Endothelial cell of umbilical vein (primary cell): Measurements from ENCODE around the gene CAMK2G. TPM values are rescaled to one million over a fixed set of nuclear protein-coding genes. Genes with fewer than 3 reads are reported as not detected.

ENCODE experiments used
- BruUV-seq: library from RNA; stranded (reverse); fragments of 400-500 nt; replicated peaks from 2 replicates; lab custom pipeline; 2021; lab: Mats Ljungman, UMichigan
- CTCF ChIA-PET: fragments of 300-600, 350-600 bp; sonication (Branson Sonifier 250); formaldehyde crosslinking; loops from one replicate; lab custom pipeline; 2021; ENCODE audit warnings: antibody characterized with exemption, inconsistent platforms; lab: Charles Lee
- POLR2A ChIA-PET: fragments of 300-600, 350-600 bp; sonication (Branson Sonifier 250); formaldehyde crosslinking; loops from one replicate; lab custom pipeline; 2021; ENCODE audit warnings: antibody characterized with exemption, inconsistent platforms; lab: Charles Lee
- DNase-seq: peaks from one replicate; pipeline ENCODE4 v3.0.0-alpha.2; 2011; ENCODE audit warnings: low read depth, low spot score
- FAIRE-seq: peaks from 2 replicates; lab custom pipeline; 2011; peaks lifted over from hg19 to GRCh38; lab: Jason Lieb, UNC
- H2AFZ ChIP-seq: 2 replicates; pipeline ENCODE4 v1.6.0; 2012; ENCODE audit warnings: low read depth, low read length, control low read depth, inconsistent platforms
- H3K27ac ChIP-seq: 2 replicates; pipeline ENCODE4 v1.5.1; 2011; ENCODE audit warnings: low read depth, mild to moderate bottlenecking, control low read depth, low read length, moderate library complexity; ENCODE audit not compliant: insufficient read depth
- H3K27me3 ChIP-seq, 2 experiments: 2 replicates each; pipeline versions ENCODE4 v1.6.0 to v1.6.1; 2011; ENCODE audit warnings: low read length in 2 of 2, mixed read lengths in 1 of 2; ENCODE audit not compliant: control insufficient read depth in 2 of 2, insufficient read depth in 2 of 2
- H3K36me3 ChIP-seq, 2 experiments: 2 replicates in 1 of 2; 3 replicates in 1 of 2; pipeline ENCODE4 v1.5.1; 2011; ENCODE audit warnings: low read length in 2 of 2, mild to moderate bottlenecking in 1 of 2, moderate library complexity in 1 of 2; ENCODE audit not compliant: control insufficient read depth in 2 of 2, insufficient read depth in 2 of 2; ENCODE audit errors: extremely low read depth in 1 of 2
- H3K4me1 ChIP-seq: 3 replicates; pipeline ENCODE4 v1.5.1; 2011; ENCODE audit warnings: mild to moderate bottlenecking, low read length; ENCODE audit not compliant: control insufficient read depth, insufficient read depth; ENCODE audit errors: extremely low read depth
- H3K4me2 ChIP-seq: 2 replicates; pipeline ENCODE4 v1.6.1; 2011; ENCODE audit warnings: low read length, control low read depth, mixed read lengths; ENCODE audit not compliant: insufficient read depth
- H3K4me3 ChIP-seq, 3 experiments: fragments of 200-600 bp in 1 of 3; sonication (generic), shearing (Covaris generic) in 1 of 3; replicated peaks in 1 of 3; 2 replicates each; pipeline ENCODE4 v1.5.1; 2011 to 2016; ENCODE audit warnings: control low read depth in 3 of 3, low read length in 3 of 3, mild to moderate bottlenecking in 2 of 3, inconsistent platforms in 1 of 3, low read depth in 1 of 3, moderate library complexity in 1 of 3; ENCODE audit not compliant: insufficient read depth in 1 of 3
- H3K79me2 ChIP-seq: 2 replicates; pipeline ENCODE4 v1.6.0; 2012; ENCODE audit warnings: low read length, inconsistent platforms; ENCODE audit not compliant: control insufficient read depth, insufficient read depth
- H3K9ac ChIP-seq: replicated peaks from 2 replicates; pipeline ENCODE3; 2011; ENCODE audit warnings: low read length, control low read depth; ENCODE audit not compliant: insufficient read depth; ENCODE audit errors: extremely low read depth
- H3K9me1 ChIP-seq: replicated peaks from 3 replicates; pipeline ENCODE4 v1.6.0; 2011; ENCODE audit warnings: mild to moderate bottlenecking, low read length; ENCODE audit not compliant: control insufficient read depth, insufficient read depth; ENCODE audit errors: extremely low read depth
- H3K9me3 ChIP-seq: replicated peaks from 2 replicates; pipeline ENCODE4 v1.5.1; 2012; ENCODE audit warnings: low read length, inconsistent platforms; ENCODE audit not compliant: control insufficient read depth, insufficient read depth
- H4K20me1 ChIP-seq: replicated peaks from 2 replicates; pipeline ENCODE3; 2011; ENCODE audit warnings: mild to moderate bottlenecking, low read length; ENCODE audit not compliant: control insufficient read depth, insufficient read depth; ENCODE audit errors: extremely low read depth
- EZH2 ChIP-seq: IDR thresholded peaks from 2 replicates; pipeline ENCODE4 v1.6.1; 2012; ENCODE audit warnings: borderline replicate concordance, low read depth, mild to moderate bottlenecking, moderate library complexity, low read length, inconsistent platforms; ENCODE audit not compliant: severe bottlenecking
- JUN ChIP-seq: IDR thresholded peaks from 2 replicates; pipeline ENCODE4 v1.6.1; 2011; ENCODE audit warnings: borderline replicate concordance, low read depth; ENCODE audit not compliant: insufficient read length, insufficient read depth
- MYC ChIP-seq: IDR thresholded peaks from one replicate; pipeline ENCODE4 v1.6.1; 2011; ENCODE audit warnings: mild to moderate bottlenecking, low read depth, low read length
- POLR2A ChIP-seq: IDR thresholded peaks from 2 replicates; pipeline ENCODE4 v1.6.1; 2012; ENCODE audit warnings: low read depth, mild to moderate bottlenecking, control low read depth, low read length
- POLR2AphosphoS5 ChIP-seq: IDR thresholded peaks from 2 replicates; pipeline ENCODE4 v1.6.1; 2012; ENCODE audit warnings: low read depth, mild to moderate bottlenecking, control low read depth, low read length, moderate library complexity; ENCODE audit not compliant: insufficient read depth
- dilution Hi-C: fragments of 300-500 bp; cut with MboI; formaldehyde crosslinking; loops from one replicate; pipeline ENCODE4 v1.15.0; 2019; ENCODE audit warnings: low sequenced_read_pairs; ENCODE audit not compliant: extremely low pct_ligation_motif_present
- intact Hi-C: fragments of 100-400 bp; cut with micrococcal nuclease; formaldehyde crosslinking; loops from one replicate; pipeline ENCODE4 v1.10.0; 2022
- polyA plus RNA-seq, 4 experiments: library from polyadenylated mRNA; depleted of rRNA in 3 of 4; stranded (reverse) in 3 of 4; unstranded in 1 of 4; fragments of >200 nt; gene quantifications; 2 replicates each; pipeline versions ENCODE4 v1.2.1 to v1.2.3, GENCODE V29; 2011 to 2012; ENCODE audit warnings: missing spikeins in 1 of 4
- small RNA-seq: library from RNA; depleted of rRNA; stranded (forward); fragments of <200 nt; gene quantifications from one replicate; pipeline ENCODE3, GENCODE V24; 2012; ENCODE audit warnings: low replicate concordance, low read depth; ENCODE audit not compliant: insufficient read depth, insufficient read length
- total RNA-seq: library from RNA; stranded (reverse); gene quantifications from 2 replicates; pipeline ENCODE4 v1.2.3, GENCODE V29; 2021

The CAMK2G gene
- total and polyA plus RNA-seq, 2 donors (not counting 3 experiments of a cell fraction or from before 2014, with no cell fraction given): 27.2 to 33.6 TPM

DNA sequence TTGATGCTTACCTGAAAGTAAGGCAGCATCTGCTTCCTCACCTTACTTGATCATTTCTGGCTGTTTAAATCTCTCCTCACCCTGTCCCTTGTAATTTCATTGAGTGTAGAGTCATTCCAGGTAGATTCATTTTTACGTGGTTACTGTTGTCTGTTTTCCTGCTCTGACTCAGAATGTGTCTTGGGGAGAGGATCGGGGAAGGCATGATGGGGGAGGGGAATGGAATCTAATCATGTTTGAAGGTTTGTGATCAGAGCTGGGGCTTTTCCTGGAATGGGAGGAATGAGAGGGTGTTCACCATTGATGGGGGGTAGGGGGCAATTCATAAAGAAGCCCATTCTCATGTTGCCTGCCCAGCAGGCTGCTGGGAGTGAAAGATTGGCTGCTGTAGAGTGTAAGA lies 111.4 kb downstream of the CAMK2G start:
- H3K9me3 ChIP-seq: no peaks in the 10 kb centered on the region
- no TSS peak for BruUV-seq
- no peak overlapping the region for H3K4me2 ChIP-seq
- H3K9ac ChIP-seq: no peak overlapping the region
- no peak overlapping the region for H3K27ac ChIP-seq
- H3K4me1 ChIP-seq: no peaks in the 10 kb centered on the region
- ChIA-PET POLR2A (no interaction called here), CTCF (interaction anchor here (1.2 to 1.4 kb wide), 2 partner anchors 9 to 11 kb away, joined by 3 to 5 read pairs; a partner anchor contains a TSS)
- H4K20me1 ChIP-seq: no peaks in the 10 kb centered on the region
- peak; percentile 40 for FAIRE-seq
- no peak for DNase-seq
- no peak overlapping the region for H3K4me3 ChIP-seq
- no peaks in the 10 kb centered on the region for H3K9me1 ChIP-seq
- no peak overlapping the region for H2AFZ ChIP-seq
- no peaks in the 10 kb centered on the region for H3K27me3 ChIP-seq
- intact Hi-C loops (no loop called here), dilution Hi-C loops (no loop called here)
- H3K79me2 ChIP-seq: peaks cover 9% of the 10 kb centered on the region
- peaks cover 57 to 69% of the 10 kb centered on the region in 2 experiments for H3K36me3 ChIP-seq
- TF ChIP-seq JUN: no peak
- TF ChIP-seq POLR2A: no peak
- TF ChIP-seq POLR2AphosphoS5: no peak
- TF ChIP-seq MYC: no peak
- TF ChIP-seq EZH2: no peak

Small RNA genes lying within 50 kb of the gene (small RNA-seq; reads per million reads assigned to genes)
- gene AC022400.9: not detected
- not detected for gene ZSWIM8-AS1

Other genes with a start within 250 kb of the CAMK2G start
- not detected in 2 replicates for gene MYOZ1, start 233.1 kb downstream of the CAMK2G start, total RNA-seq
- gene MYOZ1, start 233.1 kb downstream of the CAMK2G start, polyA plus RNA-seq: not detected in 2 replicates
- not detected in 2 replicates for gene SYNPO2L, start 218.5 kb downstream of the CAMK2G start, total RNA-seq
- not detected in 2 replicates for gene SYNPO2L, start 218.5 kb downstream of the CAMK2G start, polyA plus RNA-seq
- gene AGAP5, start 176.4 kb downstream of the CAMK2G start, total RNA-seq: 6.9 and 7.7 TPM in 2 replicates
- 4.4 and 4.9 TPM in 2 replicates for gene AGAP5, start 176.4 kb downstream of the CAMK2G start, polyA plus RNA-seq
- 91.2 and 95.5 TPM in 2 replicates for gene SEC24C, start 130.2 kb downstream of the CAMK2G start, total RNA-seq
- 108 and 117 TPM in 2 replicates for gene SEC24C, start 130.2 kb downstream of the CAMK2G start, polyA plus RNA-seq
- 31.7 and 34.9 TPM in 2 replicates for gene CHCHD1, start 92.5 kb downstream of the CAMK2G start, total RNA-seq
- 32.1 and 39.2 TPM in 2 replicates for gene CHCHD1, start 92.5 kb downstream of the CAMK2G start, polyA plus RNA-seq
- gene ZSWIM8, start 88.9 kb downstream of the CAMK2G start, total RNA-seq: 111 and 112 TPM in 2 replicates
- 230 and 372 TPM in 2 replicates for gene ZSWIM8, start 88.9 kb downstream of the CAMK2G start, polyA plus RNA-seq
- 26.3 and 30.2 TPM in 2 replicates for gene NDST2, start 63.0 kb downstream of the CAMK2G start, total RNA-seq
- 25.0 and 30.1 TPM in 2 replicates for gene NDST2, start 63.0 kb downstream of the CAMK2G start, polyA plus RNA-seq
- gene PLAU, start 36.6 kb upstream of the CAMK2G start, total RNA-seq: 32.5 and 34.9 TPM in 2 replicates
- gene PLAU, start 36.6 kb upstream of the CAMK2G start, polyA plus RNA-seq: 22.0 and 23.6 TPM in 2 replicates
- 203 and 231 TPM in 2 replicates for gene VCL, start 123.6 kb upstream of the CAMK2G start, total RNA-seq
- gene VCL, start 123.6 kb upstream of the CAMK2G start, polyA plus RNA-seq: 92.7 and 95.4 TPM in 2 replicates